Spleen (tissue), 7 donors: ENCODE measurements around the gene LPIN3.
"Not testable (repeated sequence)": the region's sequence is repeated elsewhere in the genome, so short reads cannot be mapped to it uniquely, and the experiment has no call there.

Experiments
- POLR2A ChIP-seq, 3 donors: fragments of 450-650 bp; IDR thresholded peaks; one replicate each; pipeline ENCODE4 v1.5.1; 2017; ENCODE audit warnings: antibody characterized with exemption in 3 of 3, mild to moderate bottlenecking in 1 of 3
- POLR2AphosphoS5 ChIP-seq, 3 donors: sonication (generic); formaldehyde crosslinking; IDR thresholded peaks; one replicate each; pipeline ENCODE4 v1.5.1; 2017; ENCODE audit warnings: antibody characterized with exemption in 3 of 3
- TF ChIP-seq, protein P1 (sequence below), 11 experiments: fragments of 200-600 bp in 7 of 11; fragments of 450-650 bp in 4 of 11; sonication (generic) in 4 of 11; IDR thresholded peaks in 8 of 11; conservative IDR thresholded peaks in 3 of 11; 1 replicate in 7 of 11; 2 replicates in 4 of 11; pipeline versions ENCODE4 v1.4.0 to v1.8.0; 2016 to 2021; ENCODE audit warnings: antibody characterized with exemption in 11 of 11, inconsistent platforms in 4 of 11, mild to moderate bottlenecking in 1 of 11
- donor health status: DM: no; HTN: no; CAD: no; lungs with moderate emphysema.
- donor health status: DM: no; HTN: no; CAD: no.
- donor health status: DM: no; HTN: no; CAD: no.

DNA sequence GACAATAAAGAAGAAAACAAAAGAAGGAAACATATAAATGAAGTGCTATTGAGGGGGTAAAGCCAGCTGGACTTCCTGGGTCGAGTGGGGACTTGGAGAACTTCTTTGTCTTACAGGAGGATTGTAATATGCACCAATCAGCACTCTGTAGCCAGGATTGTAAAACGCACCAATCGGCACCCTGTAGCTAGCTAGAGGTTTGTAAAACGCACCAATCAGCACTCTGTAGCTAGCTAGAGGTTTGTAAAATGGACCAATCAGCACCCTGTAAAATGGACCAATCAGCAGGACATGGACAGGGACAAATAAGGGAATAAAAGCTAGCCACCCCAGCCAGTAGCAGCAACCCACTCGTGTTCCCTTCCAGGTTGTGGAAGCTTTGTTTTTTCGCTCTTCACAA, 28.6 kb upstream of the LPIN3 start:
- TF ChIP-seq, protein P1, sequence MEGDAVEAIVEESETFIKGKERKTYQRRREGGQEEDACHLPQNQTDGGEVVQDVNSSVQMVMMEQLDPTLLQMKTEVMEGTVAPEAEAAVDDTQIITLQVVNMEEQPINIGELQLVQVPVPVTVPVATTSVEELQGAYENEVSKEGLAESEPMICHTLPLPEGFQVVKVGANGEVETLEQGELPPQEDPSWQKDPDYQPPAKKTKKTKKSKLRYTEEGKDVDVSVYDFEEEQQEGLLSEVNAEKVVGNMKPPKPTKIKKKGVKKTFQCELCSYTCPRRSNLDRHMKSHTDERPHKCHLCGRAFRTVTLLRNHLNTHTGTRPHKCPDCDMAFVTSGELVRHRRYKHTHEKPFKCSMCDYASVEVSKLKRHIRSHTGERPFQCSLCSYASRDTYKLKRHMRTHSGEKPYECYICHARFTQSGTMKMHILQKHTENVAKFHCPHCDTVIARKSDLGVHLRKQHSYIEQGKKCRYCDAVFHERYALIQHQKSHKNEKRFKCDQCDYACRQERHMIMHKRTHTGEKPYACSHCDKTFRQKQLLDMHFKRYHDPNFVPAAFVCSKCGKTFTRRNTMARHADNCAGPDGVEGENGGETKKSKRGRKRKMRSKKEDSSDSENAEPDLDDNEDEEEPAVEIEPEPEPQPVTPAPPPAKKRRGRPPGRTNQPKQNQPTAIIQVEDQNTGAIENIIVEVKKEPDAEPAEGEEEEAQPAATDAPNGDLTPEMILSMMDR (IDR thresholded peaks at IDR 0.05 in 8 of 11, conservative IDR thresholded peaks at IDR 0.05 in 3 of 11), result not testable (repeated sequence)
- TF ChIP-seq POLR2A, POLR2AphosphoS5 (IDR thresholded peaks at IDR 0.05): not testable (repeated sequence)
